Calu3 (cell line): ENCODE results near the gene CMTM2. TPM values are rescaled to one million over a fixed set of nuclear protein-coding genes. Genes with fewer than 3 reads are reported as not detected.

Experiments used
- BruUV-seq: library from RNA; stranded (reverse); fragments of 400-500 nt; replicated peaks from 2 replicates; lab custom pipeline; 2021; lab: Mats Ljungman, UMichigan
- CTCF ChIA-PET: fragments of 300-600 bp; sonication (Branson Sonifier 250); formaldehyde crosslinking; loops from one replicate; lab custom pipeline; 2022; ENCODE audit warnings: antibody characterized with exemption; lab: Charles Lee
- DNase-seq: peaks from one replicate; pipeline ENCODE4 v3.0.0; 2022
- H3K27ac Mint-ChIP-seq: one replicate; pipeline ENCODE4 v1.8.0; 2022; ENCODE audit warnings: mixed read lengths; ENCODE audit not compliant: unreplicated experiment
- H3K27me3 Mint-ChIP-seq: one replicate; pipeline ENCODE4 v1.8.0; 2022; ENCODE audit warnings: mixed read lengths; ENCODE audit not compliant: unreplicated experiment
- H3K36me3 Mint-ChIP-seq: one replicate; pipeline ENCODE4 v1.8.0; 2022; ENCODE audit warnings: mild to moderate bottlenecking, moderate library complexity, mixed read lengths; ENCODE audit not compliant: insufficient read depth, unreplicated experiment
- H3K4me1 Mint-ChIP-seq: one replicate; pipeline ENCODE4 v1.8.0; 2022; ENCODE audit warnings: mild to moderate bottlenecking, low read depth, mixed read lengths; ENCODE audit not compliant: unreplicated experiment
- H3K4me3 Mint-ChIP-seq: one replicate; pipeline ENCODE4 v1.8.0; 2022; ENCODE audit warnings: mild to moderate bottlenecking, low read depth, moderate library complexity, mixed read lengths; ENCODE audit not compliant: unreplicated experiment
- H3K9me3 Mint-ChIP-seq: one replicate; pipeline ENCODE4 v1.8.0; 2022; ENCODE audit warnings: low read depth, mixed read lengths; ENCODE audit not compliant: unreplicated experiment
- CTCF ChIP-seq: fragments of 200-600 bp; IDR thresholded peaks from one replicate; pipeline ENCODE4 v1.8.0; 2022; ENCODE audit warnings: antibody characterized with exemption; ENCODE audit not compliant: unreplicated experiment
- intact Hi-C: fragments of 100-400 bp; cut with micrococcal nuclease; formaldehyde crosslinking; loops from one replicate; pipeline ENCODE4 v1.10.0; 2022; ENCODE audit not compliant: unreplicated experiment
- total RNA-seq: library from RNA; stranded (reverse); gene quantifications from 2 replicates; pipeline ENCODE4 v1.2.3, GENCODE V29; 2022

The CMTM2 gene
- total RNA-seq, 1 experiment from 2014 or later = 0.92 TPM

GRCh38 chr16:66548068-66548467 is 31.2 kb upstream of the CMTM2 start:
- no TSS peak for BruUV-seq
- intact Hi-C loops = no loop called here
- Mint-ChIP-seq H3K4me3 (peak overlapping the region; percentile 77), H3K27me3 (no peaks in the 10 kb centered on the region), H3K27ac (peak overlapping the region; percentile 69), H3K9me3 (no peaks in the 10 kb centered on the region), H3K36me3 (peaks cover 73% of the 10 kb centered on the region), H3K4me1 (peaks cover 36% of the 10 kb centered on the region)
- CTCF ChIA-PET = no interaction called here
- no peak for TF ChIP-seq CTCF
- no peak for DNase-seq

DNA sequence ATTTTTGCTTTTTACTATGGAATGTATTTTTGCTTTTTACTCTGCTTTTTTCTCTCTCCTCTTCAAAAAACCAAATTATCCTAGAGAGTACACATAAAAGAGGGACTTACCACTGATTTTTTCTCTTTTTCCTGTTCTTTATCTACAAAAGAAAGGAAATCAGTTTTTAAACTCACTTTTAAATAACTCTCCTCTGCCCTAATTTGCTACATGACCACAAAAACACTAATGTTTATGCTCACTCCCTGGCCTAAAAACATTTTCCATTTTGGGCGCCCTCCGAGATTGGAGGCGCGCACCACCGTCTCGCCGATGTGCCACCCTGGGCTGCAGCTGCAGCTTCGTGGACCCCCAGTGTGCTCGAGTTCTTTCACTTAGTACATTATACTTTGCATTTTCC is 30.4 kb upstream of the CMTM2 start:
- peaks cover 44% of the 10 kb centered on the region for H3K4me1 Mint-ChIP-seq
- no peak for DNase-seq
- CTCF ChIA-PET = no interaction called here
- no peaks in the 10 kb centered on the region for H3K9me3 Mint-ChIP-seq
- no TSS peak for BruUV-seq
- H3K27me3 Mint-ChIP-seq = no peaks in the 10 kb centered on the region
- H3K27ac Mint-ChIP-seq = peak overlapping the region; percentile 69
- no peak for TF ChIP-seq CTCF
- H3K4me3 Mint-ChIP-seq = peak overlapping the region; percentile 77
- intact Hi-C loops = no loop called here
- H3K36me3 Mint-ChIP-seq = peaks cover 81% of the 10 kb centered on the region

DNA sequence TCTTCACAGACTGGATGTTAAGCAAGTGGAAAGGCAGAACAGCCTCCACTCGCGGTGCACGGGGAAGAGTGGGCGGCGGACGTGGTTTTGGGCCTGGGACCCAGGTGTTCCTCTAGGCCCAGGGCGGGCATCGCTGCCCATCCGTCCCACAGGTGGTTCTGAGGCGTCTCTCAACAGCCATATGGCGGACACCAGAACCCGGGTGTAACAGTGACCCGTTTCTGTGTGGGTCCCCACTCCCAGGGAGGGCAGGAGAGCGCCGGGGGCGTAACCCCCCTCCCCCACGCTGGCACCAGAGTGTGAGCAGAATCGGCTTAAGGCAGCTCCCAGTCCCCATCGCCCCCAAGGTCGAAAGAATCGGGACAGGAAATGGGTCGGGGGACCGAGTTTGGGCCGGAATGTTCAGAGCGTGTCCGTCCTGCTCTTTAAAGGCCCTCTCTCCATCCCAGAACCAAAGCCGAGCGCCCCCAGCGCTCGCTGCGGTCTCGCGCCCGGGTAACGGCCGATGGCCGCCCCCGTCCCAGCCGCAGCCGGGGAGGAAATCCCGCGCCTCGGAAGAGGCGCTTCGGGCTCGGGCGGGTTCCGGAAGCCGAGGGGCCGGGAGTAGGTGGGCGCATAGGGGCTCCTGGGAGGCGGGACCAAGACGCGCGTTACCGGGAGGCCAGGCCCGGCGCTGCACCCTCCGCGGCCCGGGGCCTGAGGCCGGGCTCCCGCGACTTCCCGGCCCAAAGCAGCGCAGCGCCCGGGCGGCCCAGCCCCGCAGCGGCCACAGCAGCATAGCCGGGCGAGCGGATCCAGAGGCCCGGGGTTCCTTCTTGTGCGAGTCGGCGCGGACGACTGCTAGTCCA is 29.8 kb upstream of the CMTM2 start, which contains the start of gene TK2:
TSS of gene TK2 (minus strand) at position 839 of the 848 bp plus-strand sequence. CDS start at position 778, 61 bp downstream.
- intact Hi-C loops = loop anchor here (5.0 kb wide), 1 partner anchor 142 kb away; no protein-coding TSS in a partner anchor
- H3K4me3 Mint-ChIP-seq = peak within 1 kb of the TSS; percentile 77
- CTCF ChIA-PET = interaction anchor here (1.0 kb wide), 1 partner anchor 16 kb away, joined by 3 read pairs; no protein-coding TSS in a partner anchor
- peak; percentile 66 for DNase-seq
- H3K4me1 Mint-ChIP-seq = peaks cover 50% of the 10 kb centered on the region
- BruUV-seq = TSS peak; percentile 47
- no peaks in the 10 kb centered on the region for H3K27me3 Mint-ChIP-seq
- no peak for TF ChIP-seq CTCF
- peak within 1 kb of the TSS; percentile 70 for H3K27ac Mint-ChIP-seq
- H3K36me3 Mint-ChIP-seq = peaks cover 87% of the 10 kb centered on the region
- no peaks in the 10 kb centered on the region for H3K9me3 Mint-ChIP-seq

DNA sequence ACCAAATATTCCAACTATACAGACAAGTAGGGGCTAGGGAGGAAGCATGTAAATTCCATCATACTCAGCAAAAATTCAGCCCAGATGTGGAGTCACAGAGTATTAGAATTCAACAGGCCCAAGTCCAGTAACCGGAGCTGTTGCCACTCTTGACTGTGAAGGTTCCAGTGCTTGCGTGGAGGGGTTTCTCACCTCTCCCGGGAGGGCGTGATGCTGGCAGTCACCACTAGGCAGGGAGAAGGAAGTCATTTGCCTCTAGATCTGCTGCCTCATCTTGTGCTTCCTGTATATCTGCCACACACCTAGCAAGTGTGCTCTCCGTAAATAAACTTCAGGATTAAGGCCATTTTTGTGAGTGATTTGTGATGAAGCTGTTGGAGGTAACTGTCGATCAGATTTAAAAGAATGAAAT is 27.9 kb upstream of the CMTM2 start:
- peaks cover 92% of the 10 kb centered on the region for H3K36me3 Mint-ChIP-seq
- H3K9me3 Mint-ChIP-seq = no peaks in the 10 kb centered on the region
- H3K27me3 Mint-ChIP-seq = no peaks in the 10 kb centered on the region
- H3K4me3 Mint-ChIP-seq = peak overlapping the region; percentile 92
- no TSS peak for BruUV-seq
- intact Hi-C loops = loop anchor here (5.0 kb wide), 1 partner anchor 144 kb away; no protein-coding TSS in a partner anchor
- H3K27ac Mint-ChIP-seq = peak overlapping the region; percentile 96
- CTCF ChIA-PET = interaction anchor here (0.6 to 3.9 kb wide), 4 partner anchors 29 to 144 kb away, joined by 6 to 20 read pairs (median 7); no protein-coding TSS in a partner anchor
- TF ChIP-seq CTCF = peak; percentile 40
- peaks cover 69% of the 10 kb centered on the region for H3K4me1 Mint-ChIP-seq
- peak; percentile 70 for DNase-seq
